ENCODE measurements around the gene KCTD5. TPM values are rescaled to one million over a fixed set of nuclear protein-coding genes. Genes with fewer than 3 reads are reported as not detected.

KCTD5 gene
- total RNA-seq, 2 donors from 2014 or later: 24.1 to 55.0 TPM

DNA sequence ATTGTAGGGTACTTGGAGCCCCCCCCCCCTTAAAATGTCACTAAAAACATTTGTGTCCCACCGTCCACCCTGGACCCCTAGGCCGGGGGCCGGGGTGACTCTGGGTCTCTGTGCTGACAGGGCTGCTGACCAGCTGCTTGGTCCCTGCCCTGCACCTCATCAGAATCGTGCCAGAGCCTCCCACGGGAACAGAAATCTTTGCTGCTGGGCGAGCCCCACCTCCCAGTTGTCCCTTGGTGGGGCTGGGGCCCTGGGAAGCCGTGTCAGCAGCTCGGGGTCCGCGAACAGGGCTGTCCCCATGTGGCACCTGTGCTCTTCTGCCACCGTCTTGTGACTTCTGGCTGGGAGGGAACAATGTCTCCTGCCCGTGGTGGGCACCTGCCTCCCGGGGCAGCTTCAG is 18.5 kb downstream of the KCTD5 start:
- Histone ChIP-seq H3K4me3 (no peak overlapping the region), H3K9me3 (no peaks in the 10 kb centered on the region), H3K27me3 (replicated peaks; ENCODE audit: insufficient read depth) (no peaks in the 10 kb centered on the region), H3K4me1 (replicated peaks) (no peaks in the 10 kb centered on the region), H3K36me3 (peaks cover 0 to 21% of the 10 kb centered on the region in 2 donors), H3K27ac (no peak overlapping the region)
- intact Hi-C loops (cut with DNase I): loop anchor here (10.0 kb wide), 1 partner anchor 336 kb away; no protein-coding TSS in a partner anchor
- TF ChIP-seq POLR2A (IDR thresholded peaks at IDR 0.05) (no peak), POLR2AphosphoS5 (IDR thresholded peaks at IDR 0.05) (no peak)
- TF ChIP-seq, protein P1, sequence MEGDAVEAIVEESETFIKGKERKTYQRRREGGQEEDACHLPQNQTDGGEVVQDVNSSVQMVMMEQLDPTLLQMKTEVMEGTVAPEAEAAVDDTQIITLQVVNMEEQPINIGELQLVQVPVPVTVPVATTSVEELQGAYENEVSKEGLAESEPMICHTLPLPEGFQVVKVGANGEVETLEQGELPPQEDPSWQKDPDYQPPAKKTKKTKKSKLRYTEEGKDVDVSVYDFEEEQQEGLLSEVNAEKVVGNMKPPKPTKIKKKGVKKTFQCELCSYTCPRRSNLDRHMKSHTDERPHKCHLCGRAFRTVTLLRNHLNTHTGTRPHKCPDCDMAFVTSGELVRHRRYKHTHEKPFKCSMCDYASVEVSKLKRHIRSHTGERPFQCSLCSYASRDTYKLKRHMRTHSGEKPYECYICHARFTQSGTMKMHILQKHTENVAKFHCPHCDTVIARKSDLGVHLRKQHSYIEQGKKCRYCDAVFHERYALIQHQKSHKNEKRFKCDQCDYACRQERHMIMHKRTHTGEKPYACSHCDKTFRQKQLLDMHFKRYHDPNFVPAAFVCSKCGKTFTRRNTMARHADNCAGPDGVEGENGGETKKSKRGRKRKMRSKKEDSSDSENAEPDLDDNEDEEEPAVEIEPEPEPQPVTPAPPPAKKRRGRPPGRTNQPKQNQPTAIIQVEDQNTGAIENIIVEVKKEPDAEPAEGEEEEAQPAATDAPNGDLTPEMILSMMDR (IDR thresholded peaks at IDR 0.05): no peak
- DNase-seq (ENCODE audit: low spot score): no peak
- 78% methylated on average over 9 of the region's 13 CpGs for WGBS

DNA sequence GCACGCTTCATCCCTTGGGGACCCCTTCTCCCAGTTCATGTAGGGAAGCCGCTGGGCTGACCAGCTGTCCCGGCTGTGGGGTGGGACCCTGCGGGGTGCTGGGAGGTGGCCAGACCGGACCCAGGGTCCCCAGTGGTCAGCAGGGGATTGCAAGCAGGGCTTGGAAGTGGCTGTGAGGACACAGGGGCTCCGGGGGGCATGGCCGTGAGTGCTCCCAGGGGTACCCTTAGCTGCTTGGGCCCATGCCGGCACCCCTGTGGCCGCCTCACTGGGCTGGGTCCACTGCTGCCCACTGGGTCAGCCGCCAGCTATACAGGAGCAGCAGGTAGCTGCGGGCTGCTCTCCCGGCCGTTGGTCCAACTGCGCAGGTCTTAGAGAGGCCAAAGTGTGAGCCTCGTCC is 18.9 kb downstream of the KCTD5 start:
- no peaks in the 10 kb centered on the region for H3K4me1 ChIP-seq (replicated peaks)
- H3K27me3 ChIP-seq (replicated peaks; ENCODE audit: insufficient read depth): no peaks in the 10 kb centered on the region
- no peaks in the 10 kb centered on the region for H3K9me3 ChIP-seq
- no peak overlapping the region for H3K27ac ChIP-seq
- H3K36me3 ChIP-seq: peaks cover 0 to 21% of the 10 kb centered on the region in 2 donors
- intact Hi-C loops (cut with DNase I): loop anchor here (10.0 kb wide), 1 partner anchor 336 kb away; no protein-coding TSS in a partner anchor
- 90% methylated on average over 15 of the region's 15 CpGs for WGBS
- H3K4me3 ChIP-seq: no peak overlapping the region
- TF ChIP-seq POLR2AphosphoS5 (IDR thresholded peaks at IDR 0.05): no peak
- TF ChIP-seq POLR2A (IDR thresholded peaks at IDR 0.05): no peak
- TF ChIP-seq, protein P1 (IDR thresholded peaks at IDR 0.05): no peak
- DNase-seq (ENCODE audit: low spot score): no peak

DNA sequence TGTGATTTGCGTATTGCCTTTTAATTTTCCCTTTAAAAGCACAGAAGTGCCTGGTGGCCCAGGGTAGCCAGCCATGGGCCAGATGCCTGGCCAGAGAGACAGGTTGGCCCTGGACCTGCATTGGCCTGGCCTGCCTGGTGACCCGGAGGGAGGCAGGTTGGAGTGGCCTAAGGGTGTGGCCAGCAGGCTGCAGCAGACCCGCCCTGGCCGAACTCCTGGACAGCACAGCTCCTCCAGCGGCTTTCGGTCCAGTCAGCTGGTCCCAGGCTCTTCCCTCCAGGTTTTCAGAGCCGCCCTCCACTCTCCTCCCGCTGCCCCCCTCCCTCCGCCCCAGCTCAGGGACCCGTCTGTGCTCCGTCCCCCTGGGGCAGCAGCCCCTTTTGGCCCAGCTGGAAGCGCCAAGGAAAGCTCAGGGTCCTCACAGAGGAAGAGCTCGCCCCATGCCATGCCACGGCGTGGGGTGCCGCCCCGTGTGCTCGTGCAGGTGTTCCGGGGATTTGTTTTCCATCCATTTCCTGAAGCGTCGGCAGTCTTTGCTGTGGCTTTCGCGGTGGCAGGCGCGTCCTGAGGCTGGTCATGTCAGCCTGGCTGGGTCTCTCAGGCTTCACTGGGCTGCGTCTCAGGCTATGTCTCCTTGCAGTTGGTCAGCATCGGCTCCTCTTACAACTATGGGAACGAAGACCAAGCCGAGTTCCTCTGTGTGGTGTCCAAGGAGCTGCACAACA is 19.6 kb downstream of the KCTD5 start:
- Histone ChIP-seq H3K27ac (no peak overlapping the region), H3K27me3 (replicated peaks; ENCODE audit: insufficient read depth) (no peaks in the 10 kb centered on the region), H3K36me3 (peaks cover 0 to 21% of the 10 kb centered on the region in 2 donors), H3K4me3 (no peak overlapping the region), H3K4me1 (replicated peaks) (no peaks in the 10 kb centered on the region), H3K9me3 (no peaks in the 10 kb centered on the region)
- TF ChIP-seq POLR2A (IDR thresholded peaks at IDR 0.05) (no peak), POLR2AphosphoS5 (IDR thresholded peaks at IDR 0.05) (no peak)
- TF ChIP-seq, protein P1 (IDR thresholded peaks at IDR 0.05): no peak
- WGBS: 93% methylated on average over 29 of the region's 29 CpGs
- intact Hi-C loops (cut with DNase I): loop anchor here (10.0 kb wide), 1 partner anchor 337 kb away; no protein-coding TSS in a partner anchor
- no peak for DNase-seq (ENCODE audit: low spot score)

DNA sequence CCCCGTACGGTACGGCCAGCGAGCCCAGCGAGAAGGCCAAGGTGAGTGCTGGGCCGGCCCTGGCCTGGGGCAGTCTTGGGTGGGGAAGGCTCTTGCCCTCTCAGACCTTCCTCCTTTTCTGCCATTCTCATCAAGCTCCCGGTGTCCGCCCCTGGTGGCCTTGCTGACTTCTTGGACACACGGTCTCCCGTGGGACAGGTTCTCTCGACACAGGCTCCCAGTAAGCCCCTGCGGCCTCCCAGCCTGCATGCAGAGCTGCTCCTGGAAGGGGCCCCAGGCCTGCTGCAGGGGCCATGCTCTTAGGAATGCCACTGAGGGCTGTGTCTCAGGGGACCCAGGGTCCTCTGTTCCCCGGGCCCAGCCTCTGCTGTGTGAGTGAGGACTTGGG is 20.1 kb downstream of the KCTD5 start:
- no peak overlapping the region for H3K27ac ChIP-seq
- no peaks in the 10 kb centered on the region for H3K9me3 ChIP-seq
- peaks cover 0 to 18% of the 10 kb centered on the region in 2 donors for H3K36me3 ChIP-seq
- DNase-seq (ENCODE audit: low spot score): no peak
- no peaks in the 10 kb centered on the region for H3K27me3 ChIP-seq (replicated peaks; ENCODE audit: insufficient read depth)
- TF ChIP-seq POLR2A (IDR thresholded peaks at IDR 0.05) (no peak), POLR2AphosphoS5 (IDR thresholded peaks at IDR 0.05) (no peak)
- TF ChIP-seq, protein P1 (IDR thresholded peaks at IDR 0.05): no peak
- no peaks in the 10 kb centered on the region for H3K4me1 ChIP-seq (replicated peaks)
- intact Hi-C loops (cut with DNase I): loop anchor here (10.0 kb wide), 1 partner anchor 338 kb away; no protein-coding TSS in a partner anchor
- WGBS: 95% methylated on average over 13 of the region's 13 CpGs
- no peak overlapping the region for H3K4me3 ChIP-seq

All from prostate gland (tissue), 2 donors.